Body of pancreas (tissue), 4 donors: Measurements from ENCODE around the gene GATA3. TPM values are rescaled to one million over a fixed set of nuclear protein-coding genes. Genes with fewer than 3 reads are reported as not detected.

ENCODE experiments used
- ATAC-seq: fragments of 150-250 bp; one replicate; pipeline ENCODE4 v1.9.1; 2016
- DNase-seq, 4 donors: peaks; one replicate each; pipeline ENCODE4 v3.0.0-alpha.2; 2019
- H3K27ac ChIP-seq, 4 donors: fragments of 200-600 bp; sonication (generic); 1 replicate in 3 of 4; 2 replicates in 1 of 4; pipeline versions ENCODE4 v1.5.1 to v1.6.1; 2016 to 2019; ENCODE audit warnings: mild to moderate bottlenecking in 1 of 4, mixed read lengths in 1 of 4, moderate library complexity in 1 of 4
- H3K27me3 ChIP-seq, 2 donors: fragments of 200-600 bp; sonication (generic); one replicate each; pipeline ENCODE4 v1.6.0; 2016; ENCODE audit warnings: mild to moderate bottlenecking in 1 of 2
- H3K36me3 ChIP-seq, 2 donors: fragments of 200-600 bp; sonication (generic); replicated peaks in 1 of 2; 2 replicates each; pipeline ENCODE4 v1.5.1; 2016; ENCODE audit warnings: low read depth in 2 of 2; ENCODE audit not compliant: insufficient read depth in 1 of 2
- H3K4me1 ChIP-seq: fragments of 200-600 bp; sonication (generic); one replicate; pipeline ENCODE4 v1.6.0; 2016
- H3K4me3 ChIP-seq, 2 donors: fragments of 200-600 bp; sonication (generic); 1 replicate in 1 of 2; 2 replicates in 1 of 2; pipeline ENCODE4 v1.5.1; 2016 to 2019
- H3K9me3 ChIP-seq, 3 donors: fragments of 200-600 bp; sonication (generic); 1 replicate in 2 of 3; 2 replicates in 1 of 3; pipeline ENCODE4 v1.5.1; 2016
- CTCF ChIP-seq, 7 experiments: fragments of 450-650 bp in 4 of 7; fragments of 200-600 bp in 3 of 7; sonication (generic) in 3 of 7; IDR thresholded peaks; one replicate each; pipeline ENCODE4 v1.5.1; 2016 to 2019; ENCODE audit warnings: antibody characterized with exemption in 7 of 7
- POLR2A ChIP-seq, 3 donors: fragments of 450-650 bp; IDR thresholded peaks; one replicate each; pipeline ENCODE4 v1.6.1; 2016; ENCODE audit warnings: antibody characterized with exemption in 3 of 3, mild to moderate bottlenecking in 2 of 3
- WGBS, 2 donors: methylation state at CpG; one replicate each; pipeline ENCODE4 v1.1.5; 2017; 5-methylcytosine and 5-hydroxymethylcytosine counted together
- intact Hi-C: fragments of 100-400 bp; cut with DNase I; formaldehyde crosslinking; loops from one replicate; pipeline ENCODE4 v1.15.1; 2023
- total RNA-seq, 2 donors: library from RNA; depleted of rRNA; stranded (reverse); fragments of >200 nt; gene quantifications; one replicate each; pipeline ENCODE4 v1.1.0, GENCODE V29; 2016

GATA3 gene
- total RNA-seq, 2 donors from 2014 or later: 0.26 to 0.66 TPM

DNA sequence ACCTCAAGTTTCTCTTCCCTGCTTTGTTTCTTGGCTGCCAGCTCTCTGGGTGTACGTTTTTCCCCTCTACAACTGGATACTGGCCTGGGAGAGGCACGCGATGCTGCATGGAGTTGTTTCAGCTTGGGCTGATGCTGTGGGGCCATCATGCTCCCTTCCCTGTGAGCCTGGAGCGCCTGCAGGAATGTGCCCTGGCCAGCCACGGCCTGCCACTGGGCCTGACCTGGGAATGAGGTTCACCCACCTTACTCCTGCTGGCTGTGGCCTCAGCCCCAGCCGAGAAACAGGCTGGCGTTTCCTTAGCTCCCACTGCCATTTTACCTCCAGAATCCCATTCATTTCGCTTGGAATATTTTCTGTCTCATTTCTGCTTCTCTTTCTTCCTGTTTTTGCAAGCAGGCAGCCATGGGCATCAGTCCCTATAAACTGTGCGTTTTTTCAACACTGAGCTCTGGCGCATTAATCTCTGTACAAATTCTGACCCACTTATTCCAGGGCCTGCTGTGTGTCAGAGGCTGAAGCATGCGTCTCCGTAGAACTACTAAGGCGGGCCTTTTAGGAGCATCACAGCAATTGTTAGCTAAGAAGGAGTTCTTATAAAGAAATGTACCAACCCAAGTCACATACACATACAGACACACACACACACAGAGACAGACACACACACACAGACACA lies 57.9 kb downstream of the GATA3 start:
- no peak for DNase-seq
- no peak for ATAC-seq
- Histone ChIP-seq H3K4me3 (no peak overlapping the region), H3K36me3 (no peaks in the 10 kb centered on the region), H3K4me1 (no peaks in the 10 kb centered on the region), H3K27me3 (no peaks in the 10 kb centered on the region), H3K9me3 (no peaks in the 10 kb centered on the region), H3K27ac (no peak overlapping the region)
- intact Hi-C loops: no loop called here
- no peak for TF ChIP-seq POLR2A (IDR thresholded peaks at IDR 0.05)
- TF ChIP-seq CTCF (IDR thresholded peaks at IDR 0.05): no peak
- WGBS, 2 donors: 82 to 83% methylated on average over 13 of the region's 13 CpGs

DNA sequence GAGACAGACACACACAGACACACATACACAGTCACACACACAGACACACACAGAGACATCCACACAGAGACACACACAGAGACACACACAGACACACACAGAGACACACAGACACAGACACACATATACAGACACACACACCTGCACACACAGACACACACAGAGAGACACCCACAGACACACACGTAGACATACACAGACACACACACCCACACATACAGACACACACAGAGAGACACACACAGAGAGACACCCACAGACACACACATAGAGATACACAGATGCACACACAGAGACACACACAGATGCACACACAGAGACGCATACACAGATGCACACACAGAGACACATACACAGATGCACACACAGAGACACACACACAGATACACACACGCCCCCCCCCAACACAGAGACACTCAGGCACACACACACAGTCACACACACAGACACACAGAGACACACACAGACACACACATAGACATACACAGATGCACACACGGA lies 58.5 kb downstream of the GATA3 start:
- intact Hi-C loops: no loop called here
- H3K9me3 ChIP-seq: no peaks in the 10 kb centered on the region
- TF ChIP-seq CTCF (IDR thresholded peaks at IDR 0.05) (no peak), POLR2A (IDR thresholded peaks at IDR 0.05) (no peak)
- ATAC-seq (no peak), DNase-seq (no peak)
- no peaks in the 10 kb centered on the region for H3K36me3 ChIP-seq
- no peaks in the 10 kb centered on the region for H3K27me3 ChIP-seq
- H3K4me1 ChIP-seq: no peaks in the 10 kb centered on the region
- H3K4me3 ChIP-seq: no peak overlapping the region
- WGBS, 2 donors: 58 to 61% methylated on average over 4 of the region's 4 CpGs
- no peak overlapping the region for H3K27ac ChIP-seq

DNA sequence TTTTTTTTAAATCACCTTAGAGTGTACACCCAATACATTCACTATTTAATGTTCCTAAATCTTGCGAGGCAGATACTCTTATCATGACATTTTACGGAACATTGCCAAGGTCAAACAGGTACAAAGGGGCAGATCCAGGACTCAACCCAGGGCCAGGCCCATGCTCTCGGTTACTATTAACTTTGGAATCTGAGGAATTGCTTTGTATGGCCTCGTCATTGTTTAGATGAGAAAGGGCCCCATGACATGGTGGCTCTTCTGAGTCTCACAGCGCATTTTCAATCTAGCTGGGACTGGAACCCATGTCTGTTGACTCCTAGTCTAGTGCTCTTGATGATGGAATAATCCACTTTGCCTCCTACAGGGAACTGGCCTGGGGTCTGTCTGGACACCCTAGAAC lies 59.1 kb downstream of the GATA3 start:
- WGBS, 2 donors: 51 to 59% methylated on average over 5 of the region's 5 CpGs
- no peaks in the 10 kb centered on the region for H3K36me3 ChIP-seq
- no peak for DNase-seq

DNA sequence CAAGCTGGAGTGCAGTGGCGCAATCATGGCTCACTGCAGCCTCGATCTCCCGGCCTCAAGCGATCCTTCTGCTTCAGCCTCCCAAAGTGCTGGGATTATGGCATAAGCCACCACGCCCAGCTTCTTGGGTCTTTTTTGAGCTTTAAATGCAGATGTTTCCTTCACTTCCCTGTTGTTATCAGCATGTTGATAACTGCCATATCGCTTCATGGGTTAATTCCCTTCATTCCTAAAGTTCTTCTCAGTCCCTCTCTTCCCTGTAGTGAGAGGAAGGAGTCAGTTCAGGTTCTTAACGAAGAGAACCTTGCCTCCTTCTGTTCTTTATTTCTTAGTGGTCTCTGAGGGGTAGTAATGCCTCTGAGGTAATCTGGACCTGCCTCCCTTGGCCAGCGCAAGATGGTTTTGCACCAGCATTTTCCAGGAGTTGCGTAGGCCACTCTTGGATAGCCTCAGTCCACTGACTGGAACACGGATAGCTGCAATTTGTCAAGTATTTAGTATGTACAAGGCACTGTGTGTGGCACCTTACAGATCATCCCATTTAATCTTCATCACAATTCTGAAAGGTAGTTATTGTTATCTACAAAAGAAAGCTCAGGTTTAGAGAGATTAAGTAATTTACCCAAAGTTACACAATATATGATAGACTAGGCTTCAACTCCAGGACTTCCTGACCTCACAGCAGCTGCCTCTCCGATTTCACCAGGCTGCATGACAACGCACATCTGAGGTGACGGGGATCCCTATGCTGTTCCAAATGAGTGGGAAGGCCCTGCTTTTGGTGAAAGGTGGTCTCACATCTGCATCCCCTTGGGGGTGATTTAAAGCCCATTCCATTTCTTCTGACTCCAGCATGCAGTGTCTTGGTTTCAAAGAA lies 60.5 kb downstream of the GATA3 start:
- H3K27ac ChIP-seq: no peak overlapping the region
- intact Hi-C loops: no loop called here
- ATAC-seq: no peak
- H3K9me3 ChIP-seq: no peaks in the 10 kb centered on the region
- no peak overlapping the region for H3K4me3 ChIP-seq
- H3K36me3 ChIP-seq: no peaks in the 10 kb centered on the region
- WGBS, 2 donors: 69 to 75% methylated on average over 13 of the region's 13 CpGs
- DNase-seq: no peak
- TF ChIP-seq CTCF (IDR thresholded peaks at IDR 0.05) (no peak), POLR2A (IDR thresholded peaks at IDR 0.05) (no peak)
- no peaks in the 10 kb centered on the region for H3K27me3 ChIP-seq
- no peaks in the 10 kb centered on the region for H3K4me1 ChIP-seq

More for the DNA sequence above, 59.1 kb downstream of the GATA3 start:
- no peaks in the 10 kb centered on the region for H3K4me1 ChIP-seq
- no peak for ATAC-seq
- H3K4me3 ChIP-seq: no peak overlapping the region
- TF ChIP-seq CTCF (IDR thresholded peaks at IDR 0.05): no peak
- TF ChIP-seq POLR2A (IDR thresholded peaks at IDR 0.05): no peak
- intact Hi-C loops: no loop called here
- H3K9me3 ChIP-seq: no peaks in the 10 kb centered on the region
- H3K27me3 ChIP-seq: no peaks in the 10 kb centered on the region
- H3K27ac ChIP-seq: no peak overlapping the region
